Articular chondrocyte of knee joint (primary cell): Measurements from ENCODE around the gene SLC2A8. TPM values are rescaled to one million over a fixed set of nuclear protein-coding genes. Genes with fewer than 3 reads are reported as not detected.

Experiments
- small RNA-seq: library from RNA; depleted of rRNA; stranded (forward); fragments of <200 nt; gene quantifications from one replicate; pipeline ENCODE3, GENCODE V24; 2012
- total RNA-seq: library from RNA; depleted of rRNA; stranded (reverse); fragments of >200 nt; gene quantifications from 2 replicates; pipeline ENCODE4 v1.2.3, GENCODE V29; 2012

SLC2A8 gene
- 7.1 and 8.5 TPM in 2 replicates for total RNA-seq

GRCh38 chr9:127396808-127397645 is at the start of gene SLC2A8:
TSS of gene SLC2A8 (plus strand) at chr9:127397169. CDS start at chr9:127397231, 62 bp downstream.

DNA sequence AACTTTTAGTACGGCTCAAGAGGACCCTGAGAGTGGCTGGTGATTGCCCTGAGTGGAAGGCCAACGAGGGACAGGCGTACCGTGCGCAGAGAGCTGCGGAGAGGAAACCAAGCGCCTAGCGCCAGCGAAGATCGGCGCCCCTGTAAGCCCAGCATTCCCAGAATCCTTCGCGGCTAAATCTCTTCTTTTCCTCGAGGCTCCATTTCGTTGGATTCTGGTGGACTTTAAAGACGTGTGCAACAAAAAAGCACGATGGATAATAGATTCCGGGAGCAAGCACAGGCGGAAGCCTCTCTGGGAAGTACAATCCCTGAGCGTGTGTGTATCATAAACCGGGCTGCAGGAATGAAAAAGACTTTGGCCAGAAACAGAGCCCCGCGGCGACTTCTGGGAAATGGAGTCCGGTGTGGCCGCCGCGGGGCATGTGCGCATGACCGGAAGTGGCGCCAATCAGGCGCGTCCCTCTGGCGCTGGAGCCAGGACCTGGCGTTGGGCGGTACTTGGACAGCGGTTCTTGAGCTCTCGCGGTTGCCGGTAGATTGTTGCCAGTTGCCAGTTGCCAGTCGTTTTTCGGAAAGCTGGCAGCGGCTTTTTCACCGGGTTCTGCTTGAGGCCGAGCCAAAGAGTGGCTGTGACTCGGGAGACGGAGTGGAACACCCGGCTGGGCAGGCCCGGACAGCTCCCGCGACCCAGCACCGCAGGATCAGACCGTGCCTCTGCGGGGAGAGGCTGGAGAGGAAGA is 27.1 kb downstream of the SLC2A8 start, which contains the start of gene ZNF79:
ZNF79 (plus strand) TSS at position 449 of the 742 bp plus-strand sequence. CDS start 406 bp downstream, outside the sequence.

GRCh38 chr9:127450830-127451607 is 54.0 kb downstream of the SLC2A8 start, which contains the start of the genes LRSAM1 and RPL12:
TSS of gene LRSAM1 (plus strand) at chr9:127451510. CDS start at chr9:127454528, 3,018 bp downstream.
TSS of gene RPL12 (minus strand) at chr9:127451406. CDS start at chr9:127451317, 89 bp downstream.

Small RNA genes within 50 kb of the gene (small RNA-seq; reads per million reads assigned to genes)
- gene SNORA65: 151 reads per million, percentile 98 among the genes with 10 or more reads in this experiment

Other genes with a start within 250 kb of the SLC2A8 start
- 8.2 and 10.7 TPM in 2 replicates for gene GARNL3, start 132.4 kb upstream of the SLC2A8 start, total RNA-seq
- gene ZNF79, start 27.2 kb downstream of the SLC2A8 start, total RNA-seq: 8.9 and 10.2 TPM in 2 replicates
- gene RPL12, start 54.2 kb downstream of the SLC2A8 start, total RNA-seq: 1,366 and 1,457 TPM in 2 replicates
- 12.3 and 12.8 TPM in 2 replicates for gene LRSAM1, start 54.3 kb downstream of the SLC2A8 start, total RNA-seq
- 20.9 and 35.1 TPM in 2 replicates for gene STXBP1, start 215.1 kb downstream of the SLC2A8 start, total RNA-seq